GM18511 (cell line): ENCODE results near the gene SYTL1.

Experiments used
- ATAC-seq: cut with Tn5 transposase; IDR thresholded peaks from one replicate; pipeline ENCODE4 v1.9.1; 2021; ENCODE audit warnings: mild to moderate bottlenecking, moderate library complexity; ENCODE audit not compliant: unreplicated experiment

The SYTL1 gene

DNA sequence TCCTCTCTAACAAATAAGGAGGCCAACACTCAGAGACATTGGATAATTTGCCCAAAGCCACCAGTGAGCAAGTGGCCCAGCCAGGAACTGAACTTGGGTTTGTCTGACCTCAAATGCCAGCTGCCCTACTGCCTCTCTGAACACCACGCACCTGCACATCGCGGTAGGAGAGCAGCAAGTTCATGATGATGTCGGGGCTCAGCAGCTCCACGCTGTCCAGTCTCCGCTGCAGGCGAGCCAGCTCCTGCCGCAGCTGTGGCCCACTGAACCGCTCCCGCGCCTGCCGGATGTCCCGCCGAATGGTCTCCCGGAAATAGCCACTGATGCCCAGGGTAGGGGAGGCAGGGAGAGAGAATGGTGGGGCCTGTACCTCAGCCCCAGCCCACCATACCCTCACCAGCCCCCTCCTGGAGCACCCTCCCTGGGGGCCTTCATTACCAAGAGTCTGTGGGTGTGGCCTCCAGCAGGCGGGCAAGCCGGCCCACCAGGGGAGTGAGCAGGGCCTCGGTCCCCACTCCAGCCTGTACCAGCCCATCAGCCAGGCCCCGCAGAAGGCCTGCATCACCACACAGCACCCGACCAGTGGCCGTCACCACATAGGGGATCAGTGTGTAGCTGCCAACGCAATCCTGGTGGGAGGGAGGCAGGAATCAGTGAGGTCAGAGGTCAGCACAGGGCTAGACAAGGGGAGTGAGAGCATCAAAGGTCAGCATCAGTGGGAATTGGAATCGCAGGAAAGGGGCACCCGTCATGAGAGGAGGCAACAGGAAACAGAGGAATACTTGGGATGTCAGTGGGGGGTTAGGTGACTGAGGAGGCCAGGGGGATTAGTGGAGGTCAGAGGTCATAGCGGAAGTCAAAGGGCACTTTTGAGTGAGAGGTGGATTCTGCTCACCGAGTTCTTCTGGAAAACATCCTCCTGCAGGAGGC is 22.2 kb downstream of the SYTL1 start:
- no peak for ATAC-seq

DNA sequence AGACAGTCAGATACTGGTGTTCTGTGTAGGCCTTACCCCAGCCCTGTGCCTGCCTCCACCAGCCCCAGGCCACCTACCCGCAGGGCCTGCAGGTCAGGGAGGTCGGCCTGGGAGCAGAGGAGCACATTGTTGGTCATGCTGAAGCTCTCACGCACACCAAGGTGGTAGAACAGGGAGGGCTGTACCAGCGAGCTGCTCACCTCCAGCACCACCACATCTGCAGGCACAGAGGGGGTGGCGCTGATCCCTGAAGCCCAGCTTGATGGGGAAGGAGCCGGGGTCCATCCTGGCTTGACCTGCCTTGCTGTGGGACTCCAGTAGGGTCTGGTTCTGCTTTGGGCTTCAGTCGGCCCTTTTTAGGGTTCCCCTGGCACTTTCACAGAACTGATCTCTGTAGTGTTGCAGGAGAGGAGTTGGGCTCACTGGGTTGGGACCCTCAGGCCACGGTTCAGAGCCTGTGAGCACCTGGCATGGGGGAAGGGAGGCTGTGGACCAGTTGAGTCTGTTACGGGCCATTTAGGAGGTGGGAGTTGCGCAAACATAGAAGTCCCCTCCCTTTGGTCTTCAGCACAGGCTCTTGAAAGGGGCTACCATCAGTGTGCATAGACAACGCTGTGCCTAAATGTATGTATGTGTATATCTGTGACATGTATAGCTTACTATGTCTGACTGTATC is 23.0 kb downstream of the SYTL1 start:
- no peak for ATAC-seq

DNA sequence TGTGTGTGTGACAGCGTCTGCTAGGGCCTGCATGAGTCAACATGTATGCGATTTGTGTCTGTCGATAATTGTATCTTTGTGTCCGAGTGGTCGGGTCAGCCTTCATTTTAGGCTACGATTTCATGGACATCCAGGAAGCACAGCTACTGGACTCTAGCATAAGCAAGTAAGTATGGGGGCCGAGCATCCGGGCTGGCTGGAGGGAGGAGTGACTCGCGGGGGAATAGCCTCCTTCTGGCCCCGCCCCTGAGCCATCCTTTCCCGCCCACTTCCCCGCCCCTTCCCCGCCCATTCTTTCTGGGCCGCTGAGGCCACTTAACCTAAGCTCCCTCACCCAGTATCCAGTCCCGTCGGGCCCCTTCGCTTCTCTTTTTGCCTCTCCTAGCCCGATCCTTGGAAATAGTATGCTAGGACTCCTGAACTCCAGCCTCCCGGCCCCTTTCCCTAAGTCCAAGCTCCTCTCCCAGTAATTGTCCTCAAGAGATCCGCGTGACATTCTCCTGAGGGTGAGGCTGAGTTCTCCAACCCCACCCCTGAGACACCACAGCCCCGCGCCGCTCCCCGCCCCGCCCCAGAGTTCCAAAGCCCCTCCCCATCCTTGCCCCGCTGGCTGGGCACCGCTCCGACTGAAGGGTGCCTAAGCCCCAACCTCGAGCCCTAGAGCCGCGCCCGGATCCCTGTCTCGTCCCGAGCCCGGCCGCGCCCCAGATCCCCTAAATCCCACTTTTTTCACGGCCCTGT is 23.7 kb downstream of the SYTL1 start:
- peak; percentile 48 for ATAC-seq

- ATAC-seq: peak; percentile 38
Observed at GRCh38 chr1:27366113-27366410, 24.2 kb downstream of the SYTL1 start.

DNA sequence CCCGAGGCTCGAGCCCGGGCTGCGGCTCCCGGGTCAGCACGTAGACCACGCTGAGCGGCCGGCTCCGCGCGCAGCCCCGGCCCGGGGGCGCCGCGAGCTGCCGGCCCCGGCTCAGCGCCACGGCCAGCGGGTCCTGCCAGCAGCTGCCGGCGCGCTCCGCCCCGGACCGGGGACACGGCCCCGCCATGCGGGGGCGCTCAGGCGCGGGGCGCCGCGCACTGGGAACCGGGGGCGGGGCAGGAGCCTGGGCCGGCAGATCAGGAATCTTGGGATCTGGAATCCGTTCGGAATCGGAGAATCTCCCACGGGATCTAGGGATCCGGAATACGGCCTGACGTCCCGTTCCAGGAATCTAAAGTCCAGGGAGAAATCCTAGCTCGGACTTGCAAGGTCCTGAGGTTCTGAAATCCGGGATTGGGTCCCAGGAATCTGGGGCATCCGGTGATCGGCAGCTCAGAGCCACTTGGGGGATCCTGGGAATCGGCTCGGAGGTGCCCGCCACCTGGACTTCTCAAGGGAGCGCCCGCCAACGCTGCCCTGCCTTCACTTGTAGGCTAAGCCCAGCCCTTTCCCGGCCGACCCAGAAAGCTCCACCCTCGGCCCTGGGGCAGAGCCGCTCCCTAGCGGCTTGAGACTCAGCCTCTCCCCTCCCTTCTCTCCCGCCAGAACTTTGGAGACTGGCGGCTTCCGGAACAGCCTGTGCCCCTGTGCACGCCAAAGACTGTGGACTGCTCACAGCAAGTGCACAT is 24.8 kb downstream of the SYTL1 start, which contains the start of gene MAP3K6:
Gene MAP3K6, minus strand, starts transcription at position 551 of the 749 bp plus-strand sequence. Its CDS starts 364 bp downstream, at position 187.
- ATAC-seq: peak; percentile 38

DNA sequence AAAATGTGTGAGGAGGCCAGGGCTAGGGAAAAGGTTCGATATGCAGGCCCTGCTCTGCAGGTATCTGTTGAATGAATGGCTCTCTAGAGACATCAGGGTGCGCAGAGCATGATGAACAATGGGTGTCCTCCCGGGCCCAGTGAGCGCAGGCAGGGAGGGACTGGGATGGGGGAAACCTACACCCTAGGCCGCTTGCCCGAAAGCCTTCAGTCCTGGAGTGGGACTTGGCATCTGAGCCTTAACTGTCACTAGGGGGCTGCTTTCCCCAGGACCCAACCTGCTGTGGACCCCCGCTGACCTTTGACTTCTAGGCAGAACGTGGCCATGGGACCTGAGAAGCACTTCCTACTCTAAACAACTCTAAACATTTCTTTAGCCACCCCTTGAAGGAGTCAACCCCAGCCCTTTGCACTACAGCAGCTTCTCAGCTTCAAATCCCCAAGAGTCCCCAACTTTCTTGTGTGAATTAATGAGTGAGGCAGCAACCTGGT is 25.4 kb downstream of the SYTL1 start:
- no peak for ATAC-seq

DNA sequence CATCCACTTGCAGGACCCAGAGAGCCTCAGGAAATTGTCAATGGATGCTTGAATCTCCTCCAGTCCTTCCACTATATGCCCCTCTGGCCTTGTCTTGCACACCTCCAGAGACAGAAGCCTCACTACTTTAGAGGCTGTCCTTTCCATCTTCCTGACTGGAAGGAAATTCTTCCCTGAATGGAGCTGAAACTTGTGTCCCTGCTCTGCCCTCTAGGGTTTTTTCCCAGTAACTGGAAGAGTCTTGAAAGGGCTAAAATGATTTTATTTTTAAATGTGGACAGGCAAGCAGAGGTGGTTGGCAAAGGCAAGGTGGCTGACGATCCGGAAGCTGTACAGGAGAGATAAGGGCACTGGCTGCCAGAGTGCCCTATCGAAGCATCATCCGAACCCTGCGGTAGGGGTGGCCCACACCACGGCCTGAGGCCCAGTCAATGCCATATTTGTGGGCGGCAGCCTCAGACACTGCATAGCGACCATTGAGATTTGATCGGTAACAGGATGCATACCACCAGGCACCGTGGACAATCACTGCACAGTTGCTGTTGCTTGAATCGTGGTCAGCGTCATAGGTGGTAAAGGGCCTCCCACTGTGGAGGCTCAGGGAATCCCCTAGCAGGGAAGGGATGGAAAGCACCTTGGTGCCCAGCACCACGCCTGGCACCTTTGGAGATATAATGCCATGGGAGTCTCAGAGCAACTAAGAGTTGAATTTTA is 27.2 kb downstream of the SYTL1 start:
- ATAC-seq: no peak

- ATAC-seq: no peak
Observed at GRCh38 chr1:27372022-27372807, 30.4 kb downstream of the SYTL1 start.

GRCh38 chr1:27372808-27373690 is 31.2 kb downstream of the SYTL1 start:
- ATAC-seq: no peak

- ATAC-seq: no peak
Observed at GRCh38 chr1:27374362-27375086, 32.7 kb downstream of the SYTL1 start, which contains the start of gene FCN3. FCN3 (minus strand) TSS chr1:27374824; CDS start chr1:27374818, 6 bp downstream.

DNA sequence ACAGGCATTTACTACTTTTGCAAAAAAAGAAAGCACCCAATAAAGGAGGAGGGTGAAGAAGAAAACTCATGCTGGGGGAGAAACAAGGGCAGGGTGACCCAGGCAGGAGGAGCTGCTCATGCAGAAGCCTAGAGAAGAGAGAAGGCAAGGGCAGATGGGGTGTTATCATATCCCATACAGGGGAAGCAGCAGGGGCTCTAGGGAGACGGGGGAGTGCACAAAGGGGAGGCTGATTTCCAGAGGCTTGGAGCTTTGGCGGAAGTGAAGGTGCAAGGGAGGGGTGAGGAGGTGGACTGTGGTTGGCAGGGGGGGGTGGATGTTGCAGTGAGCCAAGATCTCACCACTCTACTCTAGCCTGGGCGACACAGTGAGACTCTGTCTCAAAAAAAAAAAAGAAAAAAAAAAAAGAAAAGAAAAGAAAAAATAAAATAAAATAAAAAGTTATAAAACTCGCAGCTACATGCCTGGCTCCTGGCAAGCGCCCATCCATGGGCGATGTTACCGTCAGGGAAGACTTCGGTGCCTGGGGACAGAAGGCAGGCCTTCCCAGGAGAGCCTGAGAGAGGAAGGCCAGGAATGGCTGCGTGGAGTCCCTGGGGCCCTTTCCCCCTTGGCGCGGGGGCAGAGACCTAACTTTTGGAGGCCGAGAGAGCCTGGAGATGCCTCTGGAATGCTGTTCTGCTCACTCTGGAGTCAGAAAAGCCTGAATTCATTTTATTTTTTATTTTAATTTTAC is 36.1 kb downstream of the SYTL1 start:
- no peak for ATAC-seq

GRCh38 chr1:27379564-27380122 is 37.8 kb downstream of the SYTL1 start:
- ATAC-seq: no peak

DNA sequence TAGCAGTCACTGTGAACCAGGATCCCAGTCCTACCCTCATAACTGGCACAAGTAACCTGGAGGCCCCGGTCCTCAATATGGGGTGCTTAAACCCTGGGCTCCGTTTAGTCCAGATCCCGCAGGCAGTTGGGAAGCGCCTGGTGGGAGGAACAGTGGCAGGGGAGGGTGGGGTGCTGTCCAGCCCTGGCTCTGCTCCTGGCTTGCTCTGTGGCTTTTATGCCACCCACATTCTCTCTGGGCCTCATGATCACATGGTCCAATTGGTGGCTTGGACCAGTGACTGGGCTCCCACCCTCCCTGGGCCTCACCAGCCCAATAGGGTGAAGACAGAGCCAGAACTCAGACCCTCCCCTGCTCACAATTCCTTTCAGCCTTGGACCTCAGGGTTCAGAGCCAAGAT is 38.4 kb downstream of the SYTL1 start:
- ATAC-seq: no peak

GRCh38 chr1:27380766-27381733 is 39.2 kb downstream of the SYTL1 start:
- no peak for ATAC-seq
